ENCODE data around the gene ABO.
"Not testable (repeated sequence)": the region's sequence is repeated elsewhere in the genome, so short reads cannot be mapped to it uniquely, and the experiment has no call there.

ABO gene

GRCh38 chr9:133290751-133291302 is 15.8 kb upstream of the ABO start:
- no peak for DNase-seq (ENCODE audit: low read depth)

GRCh38 chr9:133286523-133286922 is 11.5 kb upstream of the ABO start:
- no peak for DNase-seq (ENCODE audit: low read depth)

- DNase-seq (ENCODE audit: low read depth), result no peak
Measured at GRCh38 chr9:133285252-133285775, 10.3 kb upstream of the ABO start.

- no peak for DNase-seq (ENCODE audit: low read depth)
Measured at GRCh38 chr9:133284362-133284761, 9.4 kb upstream of the ABO start.

- not testable (repeated sequence) for DNase-seq (ENCODE audit: low read depth)
Measured at GRCh38 chr9:133283255-133284032, 8.4 kb upstream of the ABO start.

- DNase-seq (ENCODE audit: low read depth), result no peak
Measured at GRCh38 chr9:133282464-133283238, 7.7 kb upstream of the ABO start.

- DNase-seq (ENCODE audit: low read depth), result no peak
Measured at GRCh38 chr9:133280392-133280791, 5.4 kb upstream of the ABO start.

GRCh38 chr9:133278161-133279114 is 3.4 kb upstream of the ABO start:
- no peak for DNase-seq (ENCODE audit: low read depth)

GRCh38 chr9:133277467-133277866 is 2.5 kb upstream of the ABO start:
- no peak for DNase-seq (ENCODE audit: low read depth)

- no peak for DNase-seq (ENCODE audit: low read depth)
Measured at GRCh38 chr9:133276923-133277322, 1.9 kb upstream of the ABO start.

- no peak for DNase-seq (ENCODE audit: low read depth)
Measured at GRCh38 chr9:133276001-133276884, 1.2 kb upstream of the ABO start.

- DNase-seq (ENCODE audit: low read depth), result no peak
Measured at GRCh38 chr9:133274236-133275104, 531 bp downstream of the ABO start.

GRCh38 chr9:133273819-133274218 is 1.2 kb downstream of the ABO start:
- DNase-seq (ENCODE audit: low read depth), result no peak

- no peak for DNase-seq (ENCODE audit: low read depth)
Measured at GRCh38 chr9:133273098-133273497, 1.9 kb downstream of the ABO start.

- no peak for DNase-seq (ENCODE audit: low read depth)
Measured at GRCh38 chr9:133269537-133270362, 5.3 kb downstream of the ABO start.

GRCh38 chr9:133269136-133269535 is 5.9 kb downstream of the ABO start:
- not testable (repeated sequence) for DNase-seq (ENCODE audit: low read depth)

GRCh38 chr9:133268335-133269056 is 6.5 kb downstream of the ABO start:
- no peak for DNase-seq (ENCODE audit: low read depth)

- DNase-seq (ENCODE audit: low read depth), result no peak
Measured at GRCh38 chr9:133264235-133264764, 10.7 kb downstream of the ABO start.
